Liver (tissue), 2 donors: ENCODE data around the gene CUZD1.
"Not testable (repeated sequence)": the region's sequence is repeated elsewhere in the genome, so short reads cannot be mapped to it uniquely, and the experiment has no call there.

ENCODE experiments used
- YY1 ChIP-seq: IDR thresholded peaks from 2 replicates; pipeline ENCODE4 v1.6.1; 2016; ENCODE audit warnings: antibody characterized with exemption, mild to moderate bottlenecking
- TF ChIP-seq, protein P1 (sequence below): fragments of 150-350 bp; IDR thresholded peaks from 2 replicates; pipeline ENCODE4 v1.5.1; 2017; ENCODE audit warnings: improper control_type of control experiment, low read depth, low read length; ENCODE audit not compliant: missing input control
- donor health status: healthy.

DNA sequence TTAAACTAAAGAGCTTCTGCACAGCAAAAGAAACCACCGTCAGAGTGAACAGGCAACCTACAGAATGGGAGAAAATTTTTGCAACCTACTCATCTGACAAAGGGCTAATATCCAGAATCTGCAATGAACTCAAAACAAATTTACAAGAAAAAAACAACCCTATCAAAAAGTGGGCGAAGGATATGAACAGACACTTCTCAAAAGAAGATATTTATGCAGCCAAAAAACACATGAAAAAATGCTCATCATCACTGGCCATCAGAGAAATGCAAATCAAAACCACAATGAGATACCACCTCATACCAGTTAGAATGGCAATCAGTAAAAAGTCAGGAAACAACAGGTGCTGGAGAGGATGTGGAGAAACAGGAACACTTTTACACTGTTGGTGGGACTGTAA, 26.3 kb upstream of the CUZD1 start:
- TF ChIP-seq, protein P1, sequence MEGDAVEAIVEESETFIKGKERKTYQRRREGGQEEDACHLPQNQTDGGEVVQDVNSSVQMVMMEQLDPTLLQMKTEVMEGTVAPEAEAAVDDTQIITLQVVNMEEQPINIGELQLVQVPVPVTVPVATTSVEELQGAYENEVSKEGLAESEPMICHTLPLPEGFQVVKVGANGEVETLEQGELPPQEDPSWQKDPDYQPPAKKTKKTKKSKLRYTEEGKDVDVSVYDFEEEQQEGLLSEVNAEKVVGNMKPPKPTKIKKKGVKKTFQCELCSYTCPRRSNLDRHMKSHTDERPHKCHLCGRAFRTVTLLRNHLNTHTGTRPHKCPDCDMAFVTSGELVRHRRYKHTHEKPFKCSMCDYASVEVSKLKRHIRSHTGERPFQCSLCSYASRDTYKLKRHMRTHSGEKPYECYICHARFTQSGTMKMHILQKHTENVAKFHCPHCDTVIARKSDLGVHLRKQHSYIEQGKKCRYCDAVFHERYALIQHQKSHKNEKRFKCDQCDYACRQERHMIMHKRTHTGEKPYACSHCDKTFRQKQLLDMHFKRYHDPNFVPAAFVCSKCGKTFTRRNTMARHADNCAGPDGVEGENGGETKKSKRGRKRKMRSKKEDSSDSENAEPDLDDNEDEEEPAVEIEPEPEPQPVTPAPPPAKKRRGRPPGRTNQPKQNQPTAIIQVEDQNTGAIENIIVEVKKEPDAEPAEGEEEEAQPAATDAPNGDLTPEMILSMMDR: not testable (repeated sequence)
- not testable (repeated sequence) for TF ChIP-seq YY1
